AG04450 (cell line): ENCODE measurements around the gene CDC42EP4. TPM values are rescaled to one million over a fixed set of nuclear protein-coding genes. Genes with fewer than 3 reads are reported as not detected.

Experiments used
- CTCF ChIA-PET: fragments of 300-600, 350-600 bp; formaldehyde crosslinking; extraction: SDS; loops from one replicate; lab custom pipeline; 2022; ENCODE audit warnings: antibody characterized with exemption, inconsistent platforms; lab: Charles Lee
- POLR2A ChIA-PET: fragments of 350-600 bp; formaldehyde crosslinking; extraction: SDS; loops from one replicate; lab custom pipeline; 2021; ENCODE audit warnings: antibody characterized with exemption, inconsistent platforms; lab: Yijun Ruan, JAX
- DNase-seq: peaks from one replicate; pipeline ENCODE4 v3.0.0-alpha.2; 2011; ENCODE audit warnings: low read depth, low spot score
- H3K27ac ChIP-seq: one replicate; pipeline ENCODE4 v1.5.1; 2012; ENCODE audit warnings: low read depth, low read length, control low read depth
- H3K27me3 ChIP-seq: one replicate; pipeline ENCODE4 v1.6.0; 2012; ENCODE audit warnings: low read length; ENCODE audit not compliant: control insufficient read depth, insufficient read depth
- H3K4me3 ChIP-seq: 2 replicates; pipeline ENCODE4 v1.5.1; 2011; ENCODE audit warnings: mild to moderate bottlenecking, low read depth, low read length, control low read depth
- H3K9me3 ChIP-seq: 2 replicates; pipeline ENCODE4 v1.5.1; 2012; ENCODE audit warnings: low read length; ENCODE audit not compliant: control insufficient read depth, insufficient read depth
- polyA plus RNA-seq: library from polyadenylated mRNA; depleted of rRNA; stranded (reverse); fragments of >200 nt; gene quantifications from 2 replicates; pipeline ENCODE4 v1.2.3, GENCODE V29; 2011
- TF ChIP-seq, protein P1 (sequence below): IDR thresholded peaks from 2 replicates; pipeline ENCODE4 v1.5.1; 2011; ENCODE audit warnings: low read depth, low read length, control low read depth, inconsistent platforms

CDC42EP4 gene
- polyA plus RNA-seq, 1 experiment: 21.9 TPM

DNA sequence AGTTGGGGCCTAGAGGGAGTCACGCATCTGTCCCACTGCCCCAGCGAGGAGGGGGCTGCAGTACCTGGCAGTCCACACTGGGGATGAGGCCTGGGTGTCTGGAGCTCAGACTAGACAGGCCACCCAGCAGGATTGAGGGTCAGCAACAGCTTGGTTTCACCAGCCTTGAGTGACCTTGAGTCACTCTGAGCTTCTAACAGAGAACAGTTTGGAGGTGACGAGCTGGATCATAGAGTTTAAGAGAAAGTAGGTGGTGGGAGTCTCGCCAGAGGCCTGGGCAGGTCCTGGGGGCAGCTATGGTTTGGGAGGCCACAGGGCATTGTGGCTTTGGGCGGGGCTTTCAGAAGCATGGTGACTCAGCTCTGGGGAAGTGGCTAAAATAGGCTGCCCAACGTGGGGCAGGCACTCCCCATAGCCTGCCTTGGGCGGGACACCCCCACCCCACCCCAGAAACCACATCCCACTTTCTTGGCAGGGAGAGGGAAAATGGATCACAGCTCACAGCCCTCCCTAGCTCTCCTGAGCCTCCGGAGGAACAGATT is 20.5 kb downstream of the CDC42EP4 start:
- Histone ChIP-seq H3K4me3 (no peak overlapping the region), H3K27ac (peak overlapping the region; percentile 84), H3K9me3 (no peaks in the 10 kb centered on the region; the same call in 1 of the 2 replicates), H3K27me3 (no peaks in the 10 kb centered on the region)
- TF ChIP-seq, protein P1, sequence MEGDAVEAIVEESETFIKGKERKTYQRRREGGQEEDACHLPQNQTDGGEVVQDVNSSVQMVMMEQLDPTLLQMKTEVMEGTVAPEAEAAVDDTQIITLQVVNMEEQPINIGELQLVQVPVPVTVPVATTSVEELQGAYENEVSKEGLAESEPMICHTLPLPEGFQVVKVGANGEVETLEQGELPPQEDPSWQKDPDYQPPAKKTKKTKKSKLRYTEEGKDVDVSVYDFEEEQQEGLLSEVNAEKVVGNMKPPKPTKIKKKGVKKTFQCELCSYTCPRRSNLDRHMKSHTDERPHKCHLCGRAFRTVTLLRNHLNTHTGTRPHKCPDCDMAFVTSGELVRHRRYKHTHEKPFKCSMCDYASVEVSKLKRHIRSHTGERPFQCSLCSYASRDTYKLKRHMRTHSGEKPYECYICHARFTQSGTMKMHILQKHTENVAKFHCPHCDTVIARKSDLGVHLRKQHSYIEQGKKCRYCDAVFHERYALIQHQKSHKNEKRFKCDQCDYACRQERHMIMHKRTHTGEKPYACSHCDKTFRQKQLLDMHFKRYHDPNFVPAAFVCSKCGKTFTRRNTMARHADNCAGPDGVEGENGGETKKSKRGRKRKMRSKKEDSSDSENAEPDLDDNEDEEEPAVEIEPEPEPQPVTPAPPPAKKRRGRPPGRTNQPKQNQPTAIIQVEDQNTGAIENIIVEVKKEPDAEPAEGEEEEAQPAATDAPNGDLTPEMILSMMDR: no peak
- no peak for DNase-seq
- CTCF ChIA-PET: interaction anchor here (0.6 to 1.5 kb wide), 6 partner anchors 10 to 566 kb away, joined by 3 to 9 read pairs (median 4); no protein-coding TSS in a partner anchor
- POLR2A ChIA-PET: interaction anchor here (0.7 to 1.6 kb wide), 4 partner anchors 17 to 51 kb away, joined by 3 to 9 read pairs (median 3); partner anchors contain the start of gene CPSF4L

DNA sequence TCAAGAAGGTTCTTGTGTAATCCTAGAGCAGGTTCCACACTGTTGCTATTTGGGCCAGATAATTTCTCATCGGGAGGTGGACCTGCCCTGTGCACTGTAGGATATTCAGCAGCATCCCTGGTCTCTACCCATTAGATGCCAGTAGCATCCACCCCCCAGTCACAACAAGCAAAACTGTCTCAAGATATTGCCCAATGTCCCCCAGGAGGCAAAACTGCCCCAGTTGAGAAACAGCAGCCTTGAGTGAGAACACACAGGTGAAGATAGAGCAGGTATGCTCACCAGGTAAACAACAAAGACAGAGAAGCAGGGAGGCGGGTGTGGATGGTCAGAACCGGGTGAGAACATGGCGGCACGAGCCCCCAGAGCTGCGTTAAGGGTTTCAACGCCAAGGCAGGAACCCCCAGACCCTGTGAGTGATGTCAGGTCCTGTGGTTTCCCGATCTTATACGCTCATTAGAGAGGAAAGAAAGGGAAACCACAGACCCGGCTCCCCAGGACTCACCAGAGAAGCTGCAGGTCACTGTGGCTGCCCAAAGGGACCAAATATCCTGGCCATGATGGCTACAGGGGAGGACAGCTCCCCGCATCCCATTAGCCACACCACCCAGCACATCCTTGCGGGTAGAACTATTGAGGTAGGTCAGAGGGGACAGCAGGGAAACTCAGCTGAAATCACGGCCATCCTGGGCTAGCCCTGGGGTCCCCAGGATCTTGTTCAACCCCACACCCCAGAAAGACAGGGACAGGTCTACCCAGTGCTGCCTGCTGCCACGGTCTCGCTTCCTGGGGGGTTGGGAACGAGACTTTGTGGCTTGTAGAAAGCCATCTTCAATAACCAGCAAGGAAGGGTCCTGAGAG is 21.2 kb downstream of the CDC42EP4 start:
- ChIA-PET CTCF (interaction anchor here (0.5 to 1.5 kb wide), 4 partner anchors 35 to 912 kb away, joined by 3 to 7 read pairs (median 4); no protein-coding TSS in a partner anchor), POLR2A (interaction anchor here (0.7 to 1.6 kb wide), 3 partner anchors 20 to 52 kb away, joined by 3 to 9 read pairs (median 3); partner anchors contain the start of gene CPSF4L)
- Histone ChIP-seq H3K27ac (peak overlapping the region; percentile 84), H3K4me3 (no peak overlapping the region), H3K27me3 (no peaks in the 10 kb centered on the region), H3K9me3 (no peaks in the 10 kb centered on the region; the same call in 1 of the 2 replicates)
- DNase-seq: no peak
- TF ChIP-seq, protein P1: no peak

- POLR2A ChIA-PET: no interaction called here
- no peak overlapping the region for H3K27ac ChIP-seq
- TF ChIP-seq, protein P1: no peak
Observed at GRCh38 chr17:73289549-73290254, 22.1 kb downstream of the CDC42EP4 start.

GRCh38 chr17:73288534-73289302 is 23.1 kb downstream of the CDC42EP4 start:
- ChIA-PET CTCF (interaction anchor here (0.6 to 1.6 kb wide), 3 partner anchors 33 to 564 kb away, joined by 3 to 11 read pairs (median 3); no protein-coding TSS in a partner anchor), POLR2A (no interaction called here)
- no peaks in the 10 kb centered on the region; the same call in 1 of the 2 replicates for H3K9me3 ChIP-seq
- H3K27me3 ChIP-seq: no peaks in the 10 kb centered on the region
- TF ChIP-seq, protein P1: no peak
- no peak overlapping the region for H3K27ac ChIP-seq
- H3K4me3 ChIP-seq: no peak overlapping the region
- DNase-seq: no peak

More at GRCh38 chr17:73289549-73290254, 22.1 kb downstream of the CDC42EP4 start:
- no peak overlapping the region for H3K4me3 ChIP-seq
- CTCF ChIA-PET: interaction anchor here (0.6 to 1.6 kb wide), 2 partner anchors 34 to 80 kb away, joined by 3 to 11 read pairs; no protein-coding TSS in a partner anchor
- no peaks in the 10 kb centered on the region; the same call in 1 of the 2 replicates for H3K9me3 ChIP-seq
- no peaks in the 10 kb centered on the region for H3K27me3 ChIP-seq
- DNase-seq: no peak
